Inferior parietal cortex (tissue), 1 donor: ENCODE measurements around the gene ETV6.

ENCODE experiments used
- DNase-seq: peaks from one replicate; pipeline ENCODE4 v3.0.0-alpha.2; 2016; ENCODE audit errors: extremely low spot score

The ETV6 gene

GRCh38 chr12:11718105-11718504, 68.6 kb downstream of the ETV6 start:
- DNase-seq = no peak

GRCh38 chr12:11718768-11719253, 69.3 kb downstream of the ETV6 start:
- no peak for DNase-seq

- no peak for DNase-seq
Observed at GRCh38 chr12:11719678-11720099, 70.2 kb downstream of the ETV6 start.

- DNase-seq = no peak
Observed at GRCh38 chr12:11722071-11722470, 72.6 kb downstream of the ETV6 start.

GRCh38 chr12:11722578-11723138, 73.2 kb downstream of the ETV6 start:
- DNase-seq = no peak

GRCh38 chr12:11723993-11724392, 74.5 kb downstream of the ETV6 start:
- no peak for DNase-seq

GRCh38 chr12:11724888-11725311, 75.4 kb downstream of the ETV6 start:
- DNase-seq = no peak

- DNase-seq = no peak
Observed at GRCh38 chr12:11725686-11726085, 76.2 kb downstream of the ETV6 start.

GRCh38 chr12:11726659-11727058, 77.2 kb downstream of the ETV6 start:
- no peak for DNase-seq

- DNase-seq = peak; percentile 40
Observed at GRCh38 chr12:11727133-11727664, 77.7 kb downstream of the ETV6 start.

GRCh38 chr12:11728154-11728755, 78.8 kb downstream of the ETV6 start:
- DNase-seq = no peak

GRCh38 chr12:11729008-11729407, 79.5 kb downstream of the ETV6 start:
- no peak for DNase-seq

GRCh38 chr12:11729439-11730150, 80.1 kb downstream of the ETV6 start:
- DNase-seq = no peak

- no peak for DNase-seq
Observed at GRCh38 chr12:11730299-11731041, 81.0 kb downstream of the ETV6 start.

- no peak for DNase-seq
Observed at GRCh38 chr12:11731042-11731357, 81.5 kb downstream of the ETV6 start.

GRCh38 chr12:11731455-11731854, 82.0 kb downstream of the ETV6 start:
- DNase-seq = no peak

- DNase-seq = no peak
Observed at GRCh38 chr12:11732023-11732422, 82.5 kb downstream of the ETV6 start.

- no peak for DNase-seq
Observed at GRCh38 chr12:11732715-11733114, 83.2 kb downstream of the ETV6 start.

GRCh38 chr12:11734580-11735180, 85.2 kb downstream of the ETV6 start:
- DNase-seq = no peak

- no peak for DNase-seq
Observed at GRCh38 chr12:11738450-11738849, 89.0 kb downstream of the ETV6 start.

GRCh38 chr12:11739980-11740577, 90.6 kb downstream of the ETV6 start:
- DNase-seq = no peak
